K562 (cell line): ENCODE results near the gene MOB3C. TPM values are rescaled to one million over a fixed set of nuclear protein-coding genes. Genes with fewer than 3 reads are reported as not detected.
A peak's percentile ranks its signal among the peaks of the same experiment; 100 is the strongest.

Experiments
- ARID1B ChIP-seq: fragments of 450-650 bp; IDR thresholded peaks from 2 replicates; pipeline ENCODE4 v1.6.1; 2016; ENCODE audit warnings: antibody characterized with exemption, mild to moderate bottlenecking, inconsistent platforms
- ESRRA ChIP-seq: fragments of 450-650 bp; IDR thresholded peaks from 2 replicates; pipeline ENCODE4 v1.6.1; 2014; ENCODE audit warnings: low read depth, mild to moderate bottlenecking, moderate library complexity, borderline replicate concordance
- FOSL1 ChIP-seq: fragments of 200-800 bp; sonication (Bioruptor generic); conservative IDR thresholded peaks from 2 replicates; pipeline ENCODE4 v1.6.1; 2016; ENCODE audit warnings: missing genetic modification characterization, missing compliant biosample characterization
- FUS ChIP-seq: fragments of 200-400 bp; formaldehyde crosslinking; optimal IDR thresholded peaks from 2 replicates; pipeline ENCODE3; 2017; ENCODE audit warnings: low read depth, low read length
- KAT8 ChIP-seq: fragments of 450-650 bp; IDR thresholded peaks from 2 replicates; pipeline ENCODE4 v1.6.1; 2016; ENCODE audit warnings: low read depth, mild to moderate bottlenecking
- KDM5B ChIP-seq: fragments of 200-600 bp; sonication (generic); IDR thresholded peaks from 2 replicates; pipeline ENCODE4 v1.6.1; 2012; ENCODE audit warnings: low read depth, mild to moderate bottlenecking, moderate library complexity, low read length, control low read depth, inconsistent platforms; ENCODE audit not compliant: insufficient replicate concordance
- LCOR ChIP-seq: sonication (generic); formaldehyde crosslinking; IDR thresholded peaks from 2 replicates; pipeline ENCODE4 v1.8.0; 2022; ENCODE audit warnings: mild to moderate bottlenecking, missing genetic modification reagents
- MNT ChIP-seq, 2 experiments: fragments of 450-650 bp; conservative IDR thresholded peaks; 2 replicates each; pipeline ENCODE4 v1.6.1; 2017; ENCODE audit warnings: mild to moderate bottlenecking in 2 of 2, moderate library complexity in 2 of 2
- PBX2 ChIP-seq, 2 experiments: IDR thresholded peaks in 1 of 2; conservative IDR thresholded peaks in 1 of 2; 2 replicates each; pipeline ENCODE4 v1.6.1; 2016; ENCODE audit warnings: low read depth in 2 of 2, mild to moderate bottlenecking in 1 of 2, missing compliant biosample characterization in 1 of 2, missing genetic modification characterization in 1 of 2, moderate library complexity in 1 of 2
- RNF219 ChIP-seq: fragments of 250-450 bp; sonication (Bioruptor Pico); IDR thresholded peaks from 2 replicates; pipeline ENCODE4 v1.5.0; 2022; ENCODE audit warnings: mild to moderate bottlenecking
- ZBTB49 ChIP-seq: sonication (generic); formaldehyde crosslinking; IDR thresholded peaks from 2 replicates; pipeline ENCODE4 v1.8.0; 2022; ENCODE audit warnings: missing genetic modification reagents, mild to moderate bottlenecking, borderline replicate concordance
- ZBTB9 ChIP-seq: fragments of 450-650 bp; formaldehyde crosslinking; IDR thresholded peaks from 2 replicates; pipeline ENCODE4 v1.4.0; 2020; ENCODE audit warnings: mild to moderate bottlenecking, moderate library complexity
- ZNF143 ChIP-seq: sonication (generic); formaldehyde crosslinking; IDR thresholded peaks from 2 replicates; pipeline ENCODE4 v1.9.0; 2022; ENCODE audit warnings: mild to moderate bottlenecking, missing genetic modification reagents
- ZNF212 ChIP-seq: fragments of 450-650 bp; formaldehyde crosslinking; IDR thresholded peaks from 2 replicates; pipeline ENCODE4 v1.4.0; 2020; ENCODE audit warnings: mild to moderate bottlenecking
- ZNF57 ChIP-seq: fragments of 450-650 bp; formaldehyde crosslinking; IDR thresholded peaks from 2 replicates; pipeline ENCODE4 v1.4.0; 2020; ENCODE audit warnings: mild to moderate bottlenecking, moderate library complexity
- ZNF589 ChIP-seq: fragments of 200-800 bp; sonication (Bioruptor generic); IDR thresholded peaks from 2 replicates; pipeline ENCODE4 v1.6.1; 2016; ENCODE audit warnings: low read depth, missing genetic modification characterization, missing compliant biosample characterization
- ZNF77 ChIP-seq: fragments of 250-450 bp; sonication (Bioruptor Pico); IDR thresholded peaks from 2 replicates; pipeline ENCODE4 v1.5.0; 2020
- polyA plus RNA-seq, 8 experiments: library from polyadenylated mRNA; depleted of rRNA in 4 of 8; stranded (reverse) in 5 of 8; unstranded in 3 of 8; fragments of >200 nt; fragmentation: Nextera tagmentation in 2 of 8; fragmentation: Illumina TruSeq in 1 of 8; extraction: Ambion mirVana in 2 of 8; extraction: Trizol in 1 of 8; gene quantifications; 2 replicates each; pipeline versions ENCODE4 v1.2.1 to v1.2.3, GENCODE V29; 2011 to 2014; ENCODE audit warnings: inconsistent platforms in 1 of 8, missing spikeins in 1 of 8
- total RNA-seq, 7 experiments: library from RNA; depleted of rRNA in 6 of 7; stranded (reverse); fragments of >200 nt in 6 of 7; fragmentation: Illumina TruSeq in 2 of 7; extraction: Trizol in 2 of 7; gene quantifications; 2 replicates each; pipeline versions ENCODE4 v1.2.1 to v1.2.3, GENCODE V29; 2011 to 2021; ENCODE audit warnings: low replicate concordance in 1 of 7

The MOB3C gene
- total and polyA plus RNA-seq, 9 of the 15 experiments (the other 6 are each of a cell fraction or from before 2014, with no cell fraction given), result 1.0 to 7.5 (median 3.7) TPM

GRCh38 chr1:46603858-46604549, 12.6 kb downstream of the MOB3C start, which contains the start of gene MKNK1 (continued):
- TF ChIP-seq MNT (conservative IDR thresholded peaks at IDR 0.05), result peak; percentile 58 to 76; a peak in 3 of 4 replicates
- TF ChIP-seq FOSL1, result no peak
- no peak for TF ChIP-seq ZNF143 (CRISPR knock-in tag)
- no peak for TF ChIP-seq PBX2 (CRISPR knock-in tag; IDR thresholded peaks at IDR 0.05; ENCODE audit: low read depth)
- TF ChIP-seq PBX2 (tag; conservative IDR thresholded peaks at IDR 0.05; ENCODE audit: low read depth), result no peak
- TF ChIP-seq KDM5B, result peak; percentile 99
- TF ChIP-seq ARID1B, result peak; percentile 38
- TF ChIP-seq ZNF57 (CRISPR knock-in tag), result no peak
- no peak for TF ChIP-seq ZBTB49 (CRISPR knock-in tag)
- no peak for TF ChIP-seq ZNF212
- TF ChIP-seq ZNF589 (CRISPR knock-in tag), result no peak
- TF ChIP-seq FUS, result no peak
- no peak for TF ChIP-seq RNF219 (CRISPR knock-in tag)
- TF ChIP-seq ESRRA, result peak; percentile 83
- no peak for TF ChIP-seq KAT8
- no peak for TF ChIP-seq ZNF77 (CRISPR knock-in tag)
- TF ChIP-seq LCOR (CRISPR knock-in tag), result no peak
- TF ChIP-seq ZBTB9 (CRISPR knock-in tag), result peak; percentile 90; the same call in 1 of the 2 replicates
